WERI-Rb-1 (cell line): Measurements from ENCODE around the gene NTRK3.

Source experiments
- DNase-seq: peaks from one replicate; pipeline ENCODE4 v3.0.0-alpha.2; 2020
- H3K27ac ChIP-seq: fragments of 250-450 bp; sonication (Bioruptor Pico); 2 replicates; pipeline ENCODE4 v1.5.1; 2020; ENCODE audit warnings: mild to moderate bottlenecking, moderate library complexity
- H3K27me3 ChIP-seq: fragments of 250-450 bp; sonication (Bioruptor Pico); 2 replicates; pipeline ENCODE4 v1.5.1; 2021; ENCODE audit warnings: mild to moderate bottlenecking, low read depth, moderate library complexity; ENCODE audit not compliant: insufficient read depth, severe bottlenecking
- H3K36me3 ChIP-seq: fragments of 250-450 bp; sonication (Bioruptor Pico); 2 replicates; pipeline ENCODE4 v1.5.1; 2020; ENCODE audit warnings: mild to moderate bottlenecking, moderate library complexity
- H3K4me3 ChIP-seq: 2 replicates; pipeline ENCODE4 v1.5.1; 2011; ENCODE audit warnings: low read depth, mild to moderate bottlenecking, control low read depth, low read length
- H3K9me3 ChIP-seq: fragments of 250-450 bp; sonication (Bioruptor Pico); 2 replicates; pipeline ENCODE4 v1.5.1; 2021; ENCODE audit warnings: mild to moderate bottlenecking, moderate library complexity; ENCODE audit not compliant: severe bottlenecking
- TF ChIP-seq, protein P1 (sequence below): IDR thresholded peaks from 2 replicates; pipeline ENCODE4 v1.5.1; 2011; ENCODE audit warnings: low read depth, mild to moderate bottlenecking, control low read depth, inconsistent platforms, low read length

NTRK3 gene

DNA sequence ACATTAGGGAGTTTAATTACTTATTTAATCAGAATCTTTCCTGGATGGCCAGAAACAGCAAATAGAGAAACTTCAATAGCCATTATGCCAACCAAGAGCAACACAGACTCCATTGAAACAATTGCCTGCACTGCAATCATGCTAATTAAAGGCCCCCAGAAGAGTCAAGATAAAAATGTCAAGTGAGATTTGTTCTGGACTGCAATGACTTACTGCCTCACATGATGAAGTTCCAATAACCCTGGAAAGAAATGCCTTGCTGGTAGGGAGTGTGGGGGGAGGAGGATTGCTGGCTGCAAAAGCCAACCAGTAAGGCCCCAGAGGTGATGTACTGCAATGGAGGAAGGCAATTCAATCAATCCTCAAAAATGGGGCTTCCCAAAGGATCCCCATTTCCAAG, 257.9 kb downstream of the NTRK3 start:
- Histone ChIP-seq H3K4me3 (no peak overlapping the region), H3K27ac (no peak overlapping the region), H3K36me3 (no peaks in the 10 kb centered on the region), H3K9me3 (no peaks in the 10 kb centered on the region), H3K27me3 (peaks cover 33% of the 10 kb centered on the region)
- TF ChIP-seq, protein P1, sequence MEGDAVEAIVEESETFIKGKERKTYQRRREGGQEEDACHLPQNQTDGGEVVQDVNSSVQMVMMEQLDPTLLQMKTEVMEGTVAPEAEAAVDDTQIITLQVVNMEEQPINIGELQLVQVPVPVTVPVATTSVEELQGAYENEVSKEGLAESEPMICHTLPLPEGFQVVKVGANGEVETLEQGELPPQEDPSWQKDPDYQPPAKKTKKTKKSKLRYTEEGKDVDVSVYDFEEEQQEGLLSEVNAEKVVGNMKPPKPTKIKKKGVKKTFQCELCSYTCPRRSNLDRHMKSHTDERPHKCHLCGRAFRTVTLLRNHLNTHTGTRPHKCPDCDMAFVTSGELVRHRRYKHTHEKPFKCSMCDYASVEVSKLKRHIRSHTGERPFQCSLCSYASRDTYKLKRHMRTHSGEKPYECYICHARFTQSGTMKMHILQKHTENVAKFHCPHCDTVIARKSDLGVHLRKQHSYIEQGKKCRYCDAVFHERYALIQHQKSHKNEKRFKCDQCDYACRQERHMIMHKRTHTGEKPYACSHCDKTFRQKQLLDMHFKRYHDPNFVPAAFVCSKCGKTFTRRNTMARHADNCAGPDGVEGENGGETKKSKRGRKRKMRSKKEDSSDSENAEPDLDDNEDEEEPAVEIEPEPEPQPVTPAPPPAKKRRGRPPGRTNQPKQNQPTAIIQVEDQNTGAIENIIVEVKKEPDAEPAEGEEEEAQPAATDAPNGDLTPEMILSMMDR, result no peak
- DNase-seq, result no peak

DNA sequence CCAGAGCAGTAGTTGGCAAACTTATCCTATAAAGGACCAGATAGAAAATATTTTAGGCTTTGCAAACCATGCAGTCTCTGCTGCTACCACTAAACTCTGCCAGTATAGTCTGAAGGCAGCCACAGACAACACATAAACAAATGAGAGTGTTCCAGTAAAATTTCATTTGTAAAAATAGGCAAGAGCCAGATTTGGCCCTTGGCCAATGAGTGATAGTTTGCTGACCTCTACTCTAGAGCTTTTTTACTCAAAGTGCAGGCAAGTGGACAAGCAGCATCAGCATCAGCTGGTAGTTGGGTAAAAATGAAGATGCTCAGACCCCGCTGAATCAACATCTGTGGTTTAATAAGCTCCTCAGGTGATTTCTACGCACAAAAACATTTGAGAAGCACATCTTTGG, 269.8 kb downstream of the NTRK3 start:
- Histone ChIP-seq H3K9me3 (no peaks in the 10 kb centered on the region), H3K4me3 (no peak overlapping the region), H3K27ac (no peak overlapping the region), H3K27me3 (peaks cover 51% of the 10 kb centered on the region), H3K36me3 (no peaks in the 10 kb centered on the region)
- TF ChIP-seq, protein P1, result no peak
- no peak for DNase-seq

DNA sequence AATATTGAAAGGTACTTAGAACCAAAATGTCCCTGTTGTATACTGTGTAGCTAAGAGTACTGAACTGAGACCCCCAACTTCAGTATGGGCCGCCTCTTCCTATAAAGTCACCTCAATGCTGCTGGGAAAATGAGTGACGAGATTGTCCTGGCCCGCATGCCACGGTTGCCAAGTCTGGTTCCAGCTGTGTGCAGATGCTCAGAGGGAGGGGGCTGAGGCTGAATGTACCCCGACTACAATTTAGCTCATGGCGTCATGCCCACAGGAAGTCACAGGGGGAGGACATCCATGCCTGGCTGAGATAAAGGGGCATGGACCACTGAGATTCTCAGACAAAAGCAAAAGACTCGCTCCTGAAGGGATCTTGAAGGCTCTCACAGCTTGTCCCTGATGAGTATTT, 271.1 kb downstream of the NTRK3 start:
- H3K36me3 ChIP-seq, result no peaks in the 10 kb centered on the region
- no peaks in the 10 kb centered on the region for H3K9me3 ChIP-seq
- H3K27me3 ChIP-seq, result peaks cover 53% of the 10 kb centered on the region
- H3K4me3 ChIP-seq, result no peak overlapping the region
- no peak overlapping the region for H3K27ac ChIP-seq
- no peak for DNase-seq
- TF ChIP-seq, protein P1, result no peak

DNA sequence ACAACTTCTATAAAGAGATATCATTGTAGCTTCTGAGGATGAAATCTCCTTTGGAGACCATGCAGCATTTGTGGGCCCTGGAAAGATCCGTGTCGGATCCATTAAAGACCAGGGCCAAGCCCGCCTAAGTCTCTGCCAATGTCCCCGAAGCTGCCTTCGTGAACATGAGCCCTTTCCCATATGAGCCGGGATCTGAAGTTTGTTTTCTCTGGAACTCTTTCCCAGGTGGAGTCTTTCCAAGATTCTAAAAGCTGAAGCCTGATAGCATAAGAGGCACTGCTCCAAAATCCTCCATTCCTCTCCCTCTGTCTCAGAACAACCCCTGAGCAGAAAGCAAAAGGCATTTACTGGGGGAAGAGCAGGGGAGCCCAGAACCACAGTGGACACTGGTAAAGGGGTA, 274.6 kb downstream of the NTRK3 start:
- peaks cover 2% of the 10 kb centered on the region for H3K9me3 ChIP-seq
- no peak for DNase-seq
- H3K4me3 ChIP-seq, result no peak overlapping the region
- TF ChIP-seq, protein P1, result no peak
- no peak overlapping the region for H3K27ac ChIP-seq
- no peaks in the 10 kb centered on the region for H3K36me3 ChIP-seq
- H3K27me3 ChIP-seq, result peaks cover 60% of the 10 kb centered on the region

DNA sequence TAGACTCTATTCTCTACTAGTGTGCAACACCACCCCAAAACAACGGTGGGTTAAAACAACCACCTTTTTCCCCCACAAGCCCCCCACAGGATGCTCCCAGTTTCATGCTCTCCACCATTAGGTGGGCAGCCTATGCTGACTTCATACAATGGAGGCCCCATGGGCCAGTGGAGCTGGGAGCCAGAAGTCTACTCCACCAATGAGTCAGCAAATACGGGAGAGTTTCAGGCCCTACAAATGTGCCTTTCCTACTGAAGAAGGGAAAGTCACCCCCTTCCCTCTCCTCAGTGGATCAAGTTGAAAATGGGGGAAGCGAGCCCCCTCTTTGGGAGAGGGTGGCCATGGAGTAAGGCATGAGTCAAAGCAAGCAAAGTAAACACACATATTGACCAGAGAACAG, 278.6 kb downstream of the NTRK3 start:
- TF ChIP-seq, protein P1, result no peak
- H3K9me3 ChIP-seq, result peaks cover 2% of the 10 kb centered on the region
- H3K4me3 ChIP-seq, result no peak overlapping the region
- no peaks in the 10 kb centered on the region for H3K36me3 ChIP-seq
- H3K27ac ChIP-seq, result no peak overlapping the region
- DNase-seq, result no peak
- H3K27me3 ChIP-seq, result peaks cover 66% of the 10 kb centered on the region

DNA sequence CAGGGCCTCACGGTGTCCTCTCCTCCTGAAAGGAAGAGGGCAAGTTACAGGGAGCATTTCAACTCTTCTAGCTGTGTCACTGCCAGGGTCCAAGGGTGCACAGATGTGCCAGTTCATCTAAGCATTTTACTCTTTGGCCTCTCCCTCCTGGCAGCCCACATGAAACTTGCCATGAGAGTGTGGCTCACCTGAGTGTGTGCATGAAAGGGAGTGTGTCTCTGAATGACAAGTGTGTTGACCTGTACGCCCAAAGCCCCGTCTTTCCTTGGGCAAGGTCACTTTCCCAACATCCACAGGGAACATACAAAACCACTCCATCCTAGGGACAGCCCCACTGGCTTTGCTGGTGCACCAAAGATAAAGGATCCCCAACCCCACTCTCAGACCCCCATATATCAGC, 280.0 kb downstream of the NTRK3 start:
- Histone ChIP-seq H3K36me3 (no peaks in the 10 kb centered on the region), H3K9me3 (peaks cover 2% of the 10 kb centered on the region), H3K27me3 (peaks cover 57% of the 10 kb centered on the region), H3K27ac (no peak overlapping the region), H3K4me3 (no peak overlapping the region)
- TF ChIP-seq, protein P1, result no peak
- no peak for DNase-seq
